ENCODE data around the gene GLYATL1B. TPM values are rescaled to one million over a fixed set of nuclear protein-coding genes. Genes with fewer than 3 reads are reported as not detected.

GLYATL1B gene
- total RNA-seq, 1 donor from 2014 or later = not detected

Other genes with a start within 250 kb of the GLYATL1B start
- gene GLYATL2, start 241.6 kb upstream of the GLYATL1B start, total RNA-seq = 0.09 TPM in 1 of 2 replicates, not detected in the other
- 0.17 TPM in 1 of 2 replicates, not detected in the other for gene GLYATL1, start 146.8 kb upstream of the GLYATL1B start, total RNA-seq
- gene FAM111B, start 20.9 kb downstream of the GLYATL1B start, total RNA-seq = 20.6 and 37.6 TPM in 2 replicates
- 87.0 and 103 TPM in 2 replicates for gene FAM111A, start 56.5 kb downstream of the GLYATL1B start, total RNA-seq
- gene DTX4, start 85.8 kb downstream of the GLYATL1B start, total RNA-seq = 28.1 and 32.9 TPM in 2 replicates
- not detected in 2 replicates for gene MPEG1, start 126.6 kb downstream of the GLYATL1B start, total RNA-seq